Fibroblast of skin of left quadriceps (primary cell): ENCODE data around the gene MS4A4E.
"Not testable (repeated sequence)": the region's sequence is repeated elsewhere in the genome, so short reads cannot be mapped to it uniquely, and the experiment has no call there.

Source experiments
- DNase-seq, 2 experiments: peaks; one replicate each; pipeline ENCODE4 v3.0.0-alpha.2; 2013; ENCODE audit warnings: low read depth in 2 of 2

The MS4A4E gene

DNA sequence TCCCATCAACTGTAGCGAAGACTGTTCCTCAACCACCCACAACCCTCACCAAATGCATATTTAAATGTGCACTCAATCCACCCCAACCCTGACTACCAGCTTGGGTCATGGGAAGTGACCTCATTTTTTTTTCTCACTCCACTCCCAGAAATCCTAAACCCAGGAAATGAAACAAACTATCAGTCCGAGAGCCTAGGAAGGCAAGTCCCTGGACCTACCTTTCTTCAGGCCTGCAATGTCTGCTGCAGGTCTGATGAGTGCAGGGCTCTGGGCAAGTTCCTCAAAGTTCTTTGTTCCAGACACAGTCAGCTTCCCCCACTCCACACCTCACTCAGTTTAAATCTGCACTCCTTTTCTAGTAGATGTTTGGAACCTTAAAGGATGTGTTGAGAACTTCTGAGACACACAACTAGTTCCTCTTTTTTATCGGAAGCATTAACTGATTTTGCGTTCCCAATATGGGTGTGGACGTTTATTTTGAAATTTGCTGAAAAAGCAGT, at the start of gene MS4A4E:
Gene MS4A4E, minus strand, starts transcription at position 398 of the 500 bp plus-strand sequence. CDS start 13,082 bp downstream, outside the sequence.
- no peak for DNase-seq

DNA sequence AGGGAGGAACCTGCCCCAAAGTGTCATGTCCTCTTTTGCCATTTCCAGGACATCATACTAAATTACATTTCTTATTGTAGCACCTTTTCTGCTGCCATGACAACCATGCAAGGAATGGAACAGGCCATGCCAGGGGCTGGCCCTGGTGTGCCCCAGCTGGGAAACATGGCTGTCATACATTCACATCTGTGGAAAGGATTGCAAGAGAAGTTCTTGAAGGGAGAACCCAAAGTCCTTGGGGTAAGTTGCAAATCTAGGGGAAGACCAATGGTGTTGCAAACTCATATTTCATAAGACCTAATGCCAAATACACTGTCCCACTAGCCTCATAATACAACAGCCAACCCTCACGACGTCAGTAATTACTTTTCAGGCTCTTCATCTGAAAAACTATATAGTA, 49.2 kb upstream of the MS4A4E start:
- DNase-seq, result no peak

GRCh38 chr11:60288531-60288930, 45.6 kb upstream of the MS4A4E start:
- DNase-seq, result no peak

- not testable (repeated sequence) for DNase-seq
These were observed 42.6 kb upstream of the MS4A4E start for GRCh38 chr11:60285411-60286126.

GRCh38 chr11:60282286-60282685, 39.3 kb upstream of the MS4A4E start:
- no peak for DNase-seq

GRCh38 chr11:60281485-60281884, 38.5 kb upstream of the MS4A4E start:
- DNase-seq, result no peak

DNA sequence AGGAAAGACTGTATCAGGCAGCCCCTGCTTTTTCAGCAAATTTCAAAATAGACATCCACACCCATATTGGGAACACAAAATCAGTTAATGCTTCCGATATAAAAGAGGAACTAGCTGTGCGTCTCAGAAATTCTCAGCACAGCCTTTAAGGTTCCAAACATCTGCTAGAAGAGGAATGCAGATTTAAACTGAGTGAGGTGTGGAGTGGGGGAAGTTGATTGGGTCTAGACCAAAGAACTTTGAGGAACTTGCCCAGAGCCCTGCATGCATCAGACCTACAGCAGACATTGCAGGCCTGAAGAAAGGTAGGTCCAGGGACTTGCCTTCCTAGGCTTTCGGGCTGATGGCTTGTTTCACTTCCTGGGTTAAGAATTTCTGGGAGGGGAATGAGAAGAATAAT, 37.5 kb upstream of the MS4A4E start, which contains the start of gene MS4A4A:
Gene MS4A4A, plus strand, starts transcription at position 255 of the 400 bp plus-strand sequence. Its CDS starts 10 bp downstream, at position 265.
- DNase-seq, result no peak

GRCh38 chr11:60274416-60274815, 31.5 kb upstream of the MS4A4E start:
- no peak for DNase-seq

- no peak for DNase-seq
These were observed 22.7 kb upstream of the MS4A4E start for GRCh38 chr11:60265373-60266214.

DNA sequence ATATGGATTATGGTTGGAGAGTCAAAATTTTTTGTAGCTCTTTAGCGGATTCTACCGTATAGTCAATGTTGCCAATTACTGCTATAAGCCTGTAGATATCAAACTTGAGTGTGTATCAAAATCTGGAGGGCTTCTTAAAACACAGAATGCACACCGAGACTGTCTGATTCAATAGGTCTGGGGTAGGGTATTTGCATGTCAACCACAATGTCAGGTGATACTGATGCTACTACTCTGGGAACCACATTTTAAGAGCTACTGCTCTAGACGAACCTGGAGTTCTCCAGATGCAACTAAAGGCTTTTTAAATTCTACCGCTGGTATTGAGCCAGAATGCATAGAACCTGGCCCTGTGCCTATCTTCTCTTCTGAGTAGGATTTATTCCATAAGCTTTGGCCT, 21.7 kb upstream of the MS4A4E start:
- no peak for DNase-seq

- no peak for DNase-seq
These were observed 20.5 kb upstream of the MS4A4E start for GRCh38 chr11:60263402-60263801.

DNA sequence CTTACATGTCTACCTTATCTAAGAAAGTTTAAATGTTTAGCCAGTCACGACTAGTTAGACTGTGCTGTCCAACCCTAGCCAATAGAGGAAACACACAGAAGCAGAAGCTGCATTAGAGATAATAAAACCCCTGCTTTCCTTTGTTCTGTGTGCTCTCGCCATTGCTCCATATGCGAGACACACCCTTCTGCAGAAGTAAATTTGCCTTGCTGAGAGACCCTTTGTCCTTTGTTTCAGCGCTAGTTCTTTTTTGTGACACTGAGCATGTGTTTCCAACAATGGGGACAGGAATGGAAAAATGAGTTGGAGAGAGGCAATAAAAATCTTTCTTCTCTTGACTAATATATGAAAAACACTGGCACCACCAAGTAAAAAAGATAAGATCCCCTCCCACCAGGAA, 18.1 kb upstream of the MS4A4E start:
- no peak for DNase-seq

GRCh38 chr11:60257956-60258722, 15.2 kb upstream of the MS4A4E start:
- no peak for DNase-seq

DNA sequence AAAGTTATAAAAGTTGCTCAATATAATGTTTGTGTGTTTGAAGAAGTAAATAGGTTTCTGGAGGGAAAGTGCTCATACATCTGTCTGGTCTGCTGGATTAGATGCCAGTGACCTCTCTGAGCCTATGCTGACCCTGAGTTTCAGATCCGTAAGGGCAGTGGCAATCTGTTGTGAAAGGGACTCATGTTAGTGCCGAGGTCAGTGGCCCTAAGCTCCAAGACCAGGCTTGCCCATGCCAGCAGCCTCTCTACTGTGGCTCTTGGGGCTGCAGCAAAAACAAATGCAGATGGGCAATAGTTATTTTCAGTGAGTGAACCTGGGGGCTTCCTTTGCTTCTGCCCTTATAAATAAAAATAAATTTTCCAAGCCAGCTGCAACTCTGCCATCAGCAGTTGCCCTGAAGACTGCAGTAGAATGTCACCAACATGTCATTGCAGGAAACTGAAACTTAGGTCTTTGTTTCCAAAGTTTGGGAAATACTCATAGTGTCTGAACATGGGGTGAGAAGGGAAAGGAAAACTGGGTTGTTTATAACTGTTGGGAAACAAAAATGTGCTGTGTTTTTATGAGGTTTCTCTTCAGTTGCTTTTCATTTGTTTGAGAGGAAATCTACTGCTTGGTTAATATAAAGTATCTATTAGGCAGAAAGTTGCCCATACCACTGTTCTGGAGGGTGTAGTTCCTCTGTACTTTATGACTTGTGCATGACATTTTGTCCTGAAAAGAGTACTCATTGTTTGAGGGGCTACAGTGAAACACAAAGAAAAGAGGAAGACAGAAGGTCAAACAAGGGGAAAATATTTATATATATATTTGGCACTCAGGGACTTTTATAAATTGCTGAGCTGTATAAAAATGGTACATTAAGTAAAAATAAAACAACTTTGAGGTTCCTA, 9.5 kb upstream of the MS4A4E start:
- DNase-seq, result no peak

GRCh38 chr11:60251485-60252212, 8.7 kb upstream of the MS4A4E start:
- DNase-seq, result no peak

GRCh38 chr11:60241786-60242185, 1.2 kb downstream of the MS4A4E start:
- no peak for DNase-seq

DNA sequence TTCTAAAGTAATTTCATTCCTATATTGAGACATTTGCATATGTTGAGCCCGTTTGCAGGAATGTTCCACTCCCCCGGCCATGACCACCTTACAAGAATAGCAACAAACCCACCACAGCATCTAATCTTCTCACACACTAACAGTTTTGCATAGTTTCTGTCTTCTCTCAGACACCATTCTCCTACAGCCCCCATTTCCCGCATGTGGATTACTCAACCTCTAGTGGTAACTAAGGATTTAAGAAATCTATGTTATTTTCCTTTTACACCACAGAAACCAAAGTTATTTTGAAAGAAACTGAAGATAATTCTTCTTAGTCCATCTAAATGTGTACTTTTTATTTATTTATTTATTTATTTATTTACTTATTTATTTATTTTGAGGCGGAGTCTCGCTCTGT, 2.3 kb downstream of the MS4A4E start:
- no peak for DNase-seq

- no peak for DNase-seq
These were observed 7.6 kb downstream of the MS4A4E start for GRCh38 chr11:60235321-60235720.

DNA sequence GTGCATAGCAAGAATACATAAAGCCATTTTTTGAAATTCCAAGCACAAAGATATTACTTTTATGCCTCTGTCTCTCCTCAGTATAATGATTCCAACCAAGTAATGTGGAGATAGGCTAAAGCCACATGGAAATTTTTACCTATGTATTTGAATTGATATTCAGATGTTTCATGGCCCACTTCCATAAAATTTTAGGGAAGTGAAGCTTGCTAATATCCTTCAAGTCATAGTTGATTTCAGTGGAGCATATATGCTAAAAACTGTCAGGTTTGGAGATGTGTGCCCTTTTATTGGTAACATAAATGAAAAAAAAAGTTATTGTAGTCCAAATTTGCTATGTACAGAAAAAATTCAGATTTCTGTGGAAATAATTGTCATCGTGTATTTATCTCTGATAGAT, 12.3 kb downstream of the MS4A4E start:
- no peak for DNase-seq

- no peak for DNase-seq
These were observed 20.8 kb downstream of the MS4A4E start for GRCh38 chr11:60222141-60222540.
